ENCODE results near the gene BIK.
"Not testable (repeated sequence)": the region's sequence is repeated elsewhere in the genome, so short reads cannot be mapped to it uniquely, and the experiment has no call there.

BIK gene

DNA sequence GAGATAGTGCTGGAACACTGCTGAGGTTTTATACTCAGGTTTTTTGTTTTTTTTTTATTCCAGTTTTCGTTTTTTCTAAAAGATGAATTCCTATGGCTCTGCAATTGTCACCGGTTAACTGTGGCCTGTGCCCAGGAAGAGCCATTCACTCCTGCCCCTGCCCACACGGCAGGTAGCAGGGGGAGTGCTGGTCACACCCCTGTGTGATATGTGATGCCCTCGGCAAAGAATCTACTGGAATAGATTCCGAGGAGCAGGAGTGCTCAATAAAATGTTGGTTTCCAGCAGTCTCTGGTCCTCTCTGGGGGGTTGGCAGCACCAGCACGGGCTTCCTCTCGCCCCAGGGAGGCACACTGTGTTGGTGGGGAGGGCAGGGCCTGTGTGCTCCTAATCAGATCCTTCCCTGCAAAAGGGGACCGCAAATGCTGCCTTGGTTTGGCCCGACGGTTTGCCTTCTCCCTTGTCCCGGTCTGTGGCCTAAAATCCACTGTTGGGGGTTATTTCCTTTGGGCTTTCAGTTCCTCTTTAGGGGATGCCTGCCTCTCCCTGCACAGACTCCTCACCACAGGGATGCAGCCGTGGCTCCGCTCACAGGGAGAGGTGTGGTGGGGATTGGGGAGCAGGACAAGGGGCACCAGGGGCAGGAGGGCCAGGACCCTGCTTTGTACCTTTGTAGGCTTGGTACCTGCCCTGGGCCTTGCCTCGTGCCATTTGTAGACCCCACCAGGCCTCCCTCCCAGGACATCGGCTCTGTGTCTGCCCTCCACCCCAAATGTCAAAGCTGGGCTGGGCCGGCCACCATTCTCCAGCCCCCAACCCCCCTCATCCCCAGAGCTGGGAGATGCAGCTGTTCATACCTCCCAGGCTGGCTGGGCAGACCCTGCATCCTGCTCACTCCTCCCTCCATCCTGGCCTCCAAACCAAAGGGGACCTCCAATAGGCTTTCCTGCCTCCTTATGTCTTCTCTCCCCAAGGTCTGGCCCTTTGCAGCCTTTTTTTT is 19.2 kb downstream of the BIK start:
- H3K27ac ChIP-seq, result no peak overlapping the region

DNA sequence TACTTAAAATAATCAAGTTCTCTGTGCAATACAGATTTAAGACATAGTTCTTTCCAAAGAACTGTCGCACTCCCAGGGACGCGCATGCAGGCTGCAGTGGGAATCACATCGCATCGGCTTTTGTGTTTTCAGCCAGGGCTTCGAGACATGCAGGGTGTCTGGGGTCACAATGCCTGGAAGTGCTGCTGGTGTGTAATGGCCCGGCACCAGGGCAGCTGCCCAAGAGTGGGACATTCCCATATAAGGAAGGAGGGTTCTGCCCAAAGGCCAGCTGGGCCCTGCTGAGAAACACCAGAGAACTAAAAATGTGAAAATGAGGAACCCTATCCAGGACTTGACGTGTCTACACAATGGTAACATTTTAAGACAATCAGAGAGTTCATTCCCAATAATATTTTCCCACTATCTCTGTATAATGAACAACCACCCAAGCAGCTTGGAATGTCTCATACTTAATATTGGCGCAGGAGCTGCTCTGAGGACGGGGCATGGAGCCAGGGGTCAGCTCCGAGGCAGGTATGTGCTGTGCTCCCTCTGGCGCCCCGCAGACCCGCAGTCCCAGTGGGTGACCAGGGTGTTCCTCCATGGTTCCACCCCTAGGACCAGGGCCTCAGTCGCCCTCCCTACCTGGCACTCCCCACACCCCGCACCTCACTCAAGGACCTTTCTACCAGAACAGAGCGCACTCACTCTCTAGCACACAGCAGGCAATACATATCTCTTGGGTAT is 21.4 kb downstream of the BIK start:
- Histone ChIP-seq H3K27ac (no peak overlapping the region), H3K4me3 (no peak overlapping the region)

More for the DNA sequence above, 19.2 kb downstream of the BIK start:
- H3K4me3 ChIP-seq, result no peak overlapping the region

DNA sequence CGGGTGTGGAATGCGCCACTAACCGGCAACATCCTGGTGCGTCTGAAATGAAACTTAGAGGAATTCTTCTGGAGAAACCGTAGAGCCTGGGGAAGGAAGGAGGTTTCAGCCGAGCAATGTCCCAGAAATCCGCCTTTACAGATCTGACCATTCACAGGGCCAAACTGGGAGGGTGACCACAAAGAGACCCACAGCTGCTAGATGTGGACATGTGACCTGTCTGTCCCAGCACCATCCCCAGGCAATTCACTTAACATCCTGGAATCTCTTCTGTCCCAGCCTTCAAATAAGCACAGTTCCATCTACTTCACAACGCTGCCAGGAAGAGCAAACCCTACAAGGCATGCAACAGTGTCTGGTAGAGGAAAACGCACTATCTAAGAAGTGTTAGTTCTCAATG is 22.9 kb downstream of the BIK start:
- Histone ChIP-seq H3K27ac (no peak overlapping the region), H3K4me3 (no peak overlapping the region)

DNA sequence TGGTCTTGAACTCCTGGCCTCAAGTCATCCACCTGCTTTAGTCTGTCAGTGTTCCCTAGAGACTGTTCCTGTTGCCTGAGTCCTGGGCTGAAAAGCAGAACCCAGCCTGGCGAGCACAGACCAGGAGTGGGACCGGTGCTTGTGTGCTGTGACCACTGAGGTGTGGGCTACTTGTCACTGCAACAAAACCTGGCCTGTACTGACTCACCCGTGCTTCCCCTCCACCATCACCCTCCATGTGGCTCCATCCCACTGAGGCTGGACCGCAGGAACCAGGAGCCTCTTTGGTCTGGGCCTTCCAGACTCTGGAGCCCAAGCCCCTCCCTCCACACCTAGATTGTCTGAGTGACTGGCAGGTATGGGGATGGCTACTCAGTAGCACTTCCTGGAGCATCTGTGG is 24.0 kb downstream of the BIK start:
- Histone ChIP-seq H3K4me3 (no peak overlapping the region), H3K27ac (no peak overlapping the region)

DNA sequence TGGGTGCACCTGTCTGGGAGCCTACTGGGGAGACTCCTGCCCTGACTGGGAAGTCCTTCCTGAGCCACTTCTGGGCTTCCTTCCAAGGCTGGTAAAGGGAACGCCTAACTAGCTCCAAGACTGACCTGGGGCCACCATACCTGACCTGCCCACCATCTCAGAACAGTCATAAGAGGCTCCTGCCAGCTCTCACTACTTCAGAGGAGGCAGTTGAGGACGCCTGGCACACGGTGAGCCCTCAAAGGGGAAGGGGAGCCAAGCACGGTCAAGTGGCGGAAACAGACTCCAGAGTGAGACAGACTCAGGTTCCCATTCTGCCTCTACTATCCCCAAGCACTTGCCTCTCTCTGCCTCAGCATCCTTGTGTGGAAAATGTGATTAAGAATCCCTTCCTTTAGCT is 25.0 kb downstream of the BIK start:
- H3K27ac ChIP-seq, result no peak overlapping the region

DNA sequence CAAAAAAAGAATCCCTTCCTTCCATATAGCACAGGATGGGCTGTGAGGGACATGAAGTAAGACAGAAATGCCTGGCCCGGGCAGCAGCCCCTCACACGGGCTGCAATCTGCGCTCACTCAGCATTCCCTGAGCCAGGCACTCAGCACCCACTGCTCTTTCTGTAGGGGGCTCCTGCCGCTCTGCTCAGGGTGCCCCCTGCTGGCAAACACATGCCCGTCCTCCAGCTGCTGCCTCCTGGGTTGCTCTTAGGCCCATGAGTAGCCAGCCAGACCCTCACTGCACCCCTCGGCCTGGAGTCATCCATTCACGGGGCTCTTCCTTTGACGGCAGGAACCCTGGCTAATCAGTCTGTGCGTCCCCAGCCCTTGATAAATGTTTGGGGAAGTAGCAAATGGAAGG is 25.7 kb downstream of the BIK start:
- Histone ChIP-seq H3K4me3 (no peak overlapping the region), H3K27ac (peak overlapping the region in 6 of 21 experiments; percentile 5 to 28 (median 18))

More for the DNA sequence above, 25.0 kb downstream of the BIK start:
- no peak overlapping the region for H3K4me3 ChIP-seq

DNA sequence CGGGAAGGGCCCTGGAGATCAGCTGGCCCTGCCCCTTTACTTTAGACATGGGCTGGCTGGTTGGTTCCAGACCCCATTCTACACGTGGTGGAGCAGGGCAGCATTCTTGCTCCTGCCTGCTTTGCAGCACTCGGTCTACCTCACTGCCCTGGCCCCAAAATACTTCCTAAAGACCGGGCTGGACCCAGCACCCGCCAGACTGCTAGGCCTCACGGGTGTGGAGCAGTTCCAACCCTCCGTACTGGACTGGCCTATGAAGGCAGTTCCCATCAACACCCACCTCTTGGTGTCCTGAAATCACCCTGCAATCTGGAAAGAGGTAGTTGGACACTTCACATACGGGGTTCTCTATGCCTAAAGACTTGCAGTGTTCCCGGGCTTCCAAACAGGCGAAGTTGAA is 26.3 kb downstream of the BIK start:
- H3K27ac ChIP-seq, result peak overlapping the region in 6 of 21 experiments; percentile 5 to 28 (median 18)
- no peak overlapping the region for H3K4me3 ChIP-seq

DNA sequence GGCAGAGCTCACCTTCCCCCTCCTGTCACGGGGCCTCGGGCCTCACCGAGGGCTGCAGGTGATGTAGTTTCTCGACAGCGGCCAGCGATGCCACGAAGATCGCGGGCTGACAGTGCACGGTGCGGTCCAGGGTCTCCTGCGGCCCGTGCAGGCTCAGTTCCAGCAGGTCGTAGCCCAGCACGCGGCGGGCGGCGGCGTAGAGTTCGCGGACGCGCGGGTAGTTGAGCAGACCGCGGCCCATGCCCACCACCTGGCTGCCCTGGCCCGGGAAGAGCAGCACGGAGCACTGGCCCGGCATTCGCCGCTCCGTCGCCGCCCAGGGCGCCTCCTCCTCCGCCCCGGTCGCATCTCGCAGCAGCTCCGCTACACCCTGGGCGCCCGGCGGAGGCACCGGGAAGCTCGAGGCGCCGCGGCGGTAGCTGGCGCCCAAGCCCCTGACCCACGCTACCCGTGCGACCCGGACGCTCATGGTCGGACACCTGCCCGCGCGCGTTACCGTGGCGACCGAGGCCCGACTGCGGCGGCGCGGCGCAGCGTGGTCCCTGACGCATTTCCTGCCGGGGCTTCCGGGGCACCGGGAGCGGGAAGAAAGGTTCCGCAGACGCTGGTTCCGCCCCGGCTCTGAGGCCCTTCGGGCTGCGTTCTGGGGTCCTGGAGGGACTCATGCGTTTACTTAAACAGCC is 32.5 kb downstream of the BIK start, which contains the start of gene MCAT:
TSS of gene MCAT (minus strand) at position 519 of the 683 bp plus-strand sequence. CDS start at position 469, 50 bp downstream.
- Histone ChIP-seq H3K27ac (peak within 1 kb of the TSS in 20 of 21 experiments; percentile 45 to 94 (median 80)), H3K4me3 (peak within 1 kb of the TSS; percentile 52 to 99 (median 89))

DNA sequence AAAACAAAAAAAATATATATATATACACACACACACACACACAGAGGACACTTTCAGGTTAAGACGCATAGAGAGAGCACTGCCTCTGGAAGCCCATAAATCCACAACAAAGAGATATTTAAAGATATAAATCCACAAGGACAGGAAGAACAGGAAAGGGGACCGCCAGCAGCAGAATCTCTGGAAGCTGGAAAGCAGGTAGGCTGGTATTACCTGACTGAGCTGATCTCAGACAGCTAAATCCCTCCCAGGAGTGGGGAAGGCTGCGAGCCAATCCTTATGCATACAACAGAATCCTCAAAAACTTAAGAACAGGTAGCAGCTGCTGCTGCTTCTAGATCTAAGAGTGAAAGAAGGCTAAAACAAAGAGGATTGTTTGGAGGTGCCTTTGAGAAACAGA is 34.4 kb downstream of the BIK start:
- Histone ChIP-seq H3K27ac (peak overlapping the region in 14 of 21 experiments; percentile 14 to 66 (median 45)), H3K4me3 (no peak overlapping the region)

DNA sequence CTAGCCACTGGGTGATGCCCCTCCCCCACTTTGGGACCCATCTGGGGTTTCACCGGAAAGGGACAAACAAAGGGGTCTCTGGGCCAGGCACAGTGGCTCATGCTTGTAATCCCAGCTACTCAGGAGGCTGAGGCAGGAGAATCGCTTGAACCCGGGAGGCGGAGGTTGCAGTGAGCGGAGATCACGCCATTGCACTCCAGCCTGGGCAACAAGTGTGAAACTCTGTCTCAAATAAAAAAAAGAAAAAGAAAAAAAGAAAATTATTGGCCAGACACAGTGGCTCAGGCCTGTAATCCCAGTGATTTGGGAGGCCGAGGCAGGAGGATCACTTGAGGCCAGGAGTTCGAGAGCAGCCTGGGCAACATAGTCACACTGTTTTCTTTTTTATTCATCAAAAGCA is 34.8 kb downstream of the BIK start:
- H3K27ac ChIP-seq, result peak overlapping the region in 11 of 21 experiments; percentile 14 to 64 (median 37)
- not testable (repeated sequence) for H3K4me3 ChIP-seq

DNA sequence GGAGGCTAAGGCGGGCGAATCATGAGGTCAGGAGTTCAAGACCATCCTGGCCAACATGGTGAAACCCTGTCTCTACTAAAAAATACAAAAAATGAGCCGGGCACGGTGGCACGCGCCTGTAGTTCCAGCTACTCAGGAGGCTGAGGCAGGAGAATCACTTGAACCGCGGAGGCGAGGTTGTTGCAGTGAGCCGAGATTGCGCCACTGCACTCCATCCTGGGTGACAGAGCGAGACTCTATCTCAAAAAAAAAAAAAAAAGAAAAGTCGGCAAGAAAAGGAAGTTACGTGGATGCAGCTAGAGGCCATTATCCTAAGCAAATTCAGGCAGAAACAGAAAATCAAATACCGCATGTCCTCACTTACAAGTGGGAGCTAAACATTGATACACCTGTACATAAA is 35.8 kb downstream of the BIK start:
- not testable (repeated sequence) for H3K27ac ChIP-seq, H3K4me3 ChIP-seq

DNA sequence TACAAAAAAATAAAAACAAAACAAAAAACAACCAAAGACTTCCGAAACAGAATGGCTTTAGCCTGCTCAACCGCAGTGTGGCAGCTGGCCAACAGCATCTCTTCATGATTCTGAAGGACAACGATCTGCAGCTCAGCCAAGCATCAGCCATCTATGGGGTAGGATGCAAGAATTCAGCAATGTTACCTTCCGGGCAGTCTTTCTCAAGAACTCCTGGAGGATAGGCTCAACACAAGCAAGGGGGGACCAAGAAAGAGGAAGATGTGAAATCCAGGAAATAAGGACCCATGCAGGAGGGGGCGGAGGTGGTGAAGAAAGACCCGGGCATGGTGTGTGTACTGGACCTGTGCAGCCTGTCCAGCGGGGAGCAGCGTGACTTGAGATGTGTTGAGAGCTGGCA is 37.3 kb downstream of the BIK start:
- Histone ChIP-seq H3K4me3 (no peak overlapping the region), H3K27ac (peak overlapping the region in 3 of 21 experiments; percentile 23 to 67 (median 26))

DNA sequence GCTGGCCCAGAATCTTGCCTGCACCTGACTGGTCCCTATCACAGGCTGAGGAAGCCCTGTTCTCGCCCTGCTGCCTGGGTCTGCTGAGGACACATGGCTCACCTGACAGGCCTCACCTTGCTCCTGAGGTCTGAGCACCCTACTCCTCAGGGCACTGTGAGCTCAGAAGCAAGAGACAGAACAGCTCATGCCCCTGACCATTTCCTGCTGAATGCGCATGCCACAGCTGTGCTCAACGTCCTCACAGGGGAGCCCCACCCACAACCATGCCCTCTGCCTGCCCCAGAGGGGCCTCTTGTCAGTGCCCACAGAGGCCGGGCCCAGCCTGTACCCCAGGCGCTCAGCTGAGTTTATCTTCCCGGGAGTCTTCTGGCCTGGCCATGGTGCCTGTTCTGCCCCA is 38.0 kb downstream of the BIK start:
- H3K27ac ChIP-seq, result peak overlapping the region in 8 of 21 experiments; percentile 25 to 67 (median 36)
- no peak overlapping the region for H3K4me3 ChIP-seq

DNA sequence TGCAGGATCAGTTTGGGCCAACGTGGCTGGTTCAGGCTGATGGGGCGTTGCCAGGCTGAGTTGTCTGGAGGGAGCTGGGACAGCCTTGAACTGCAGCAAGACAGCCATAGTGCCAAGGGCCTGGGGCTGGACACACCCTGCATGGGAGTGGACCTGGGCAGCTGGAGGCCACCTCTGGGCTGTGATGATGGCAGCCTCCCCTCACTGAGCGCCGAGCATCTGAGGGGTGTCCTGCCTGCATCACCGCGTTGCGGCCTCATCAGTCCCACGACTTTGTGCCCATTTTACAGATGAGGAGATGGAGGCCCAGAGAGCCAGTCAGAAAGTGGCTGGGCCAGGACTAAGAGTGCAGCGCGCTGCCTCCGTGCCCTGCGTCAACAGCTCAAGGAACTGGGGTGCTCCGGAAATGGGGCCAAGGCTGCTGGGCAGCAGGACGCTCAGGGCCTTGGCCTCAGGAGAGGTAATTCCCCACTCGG is 40.2 kb downstream of the BIK start:
- Histone ChIP-seq H3K27ac (peak overlapping the region in 20 of 21 experiments; percentile 75 to 98 (median 94)), H3K4me3 (peak overlapping the region; percentile 64 to 98 (median 94))

DNA sequence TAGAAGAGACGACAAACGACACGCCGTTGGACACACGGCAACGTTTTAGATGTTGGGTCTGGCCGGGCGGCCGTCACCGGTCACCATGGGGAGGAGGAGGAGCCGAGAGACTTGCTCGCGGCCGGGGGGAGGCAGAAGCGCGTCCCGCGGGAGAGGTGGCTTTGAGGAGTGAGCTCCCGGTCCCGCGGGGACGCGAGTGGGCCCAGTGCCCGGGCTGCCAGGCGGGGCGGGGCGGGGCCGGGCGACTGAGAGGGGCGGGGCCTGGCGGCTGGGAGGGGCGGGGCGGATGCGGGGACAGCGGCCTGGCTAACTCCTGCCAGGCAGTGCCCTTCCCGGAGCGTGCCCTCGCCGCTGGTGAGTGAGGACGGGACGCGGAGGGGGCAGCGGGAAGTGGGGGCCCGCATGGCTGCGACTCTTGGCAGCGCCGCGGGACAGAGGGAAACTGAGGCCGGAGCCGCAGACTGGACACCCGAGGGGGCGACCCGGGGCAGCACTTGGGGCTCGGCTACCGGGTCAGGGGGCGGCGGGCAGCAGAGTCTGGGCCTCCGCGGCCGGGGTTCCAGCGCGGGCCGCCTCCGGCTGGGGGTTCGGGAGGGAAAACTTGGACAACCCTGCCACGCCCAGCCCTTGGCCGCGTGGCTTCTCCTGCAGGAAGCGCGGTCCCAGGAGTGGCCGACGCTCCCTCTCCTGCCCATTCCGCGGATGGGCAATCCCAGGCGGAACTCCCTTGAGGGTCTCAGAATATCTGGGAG is 40.9 kb downstream of the BIK start, which contains the start of gene TSPO:
TSS of gene TSPO (plus strand) at position 309 of the 752 bp plus-strand sequence. CDS start 7,680 bp downstream, outside the sequence.
- Histone ChIP-seq H3K27ac (peak within 1 kb of the TSS; percentile 75 to 98 (median 93)), H3K4me3 (peak within 1 kb of the TSS; percentile 64 to 98 (median 94))

DNA sequence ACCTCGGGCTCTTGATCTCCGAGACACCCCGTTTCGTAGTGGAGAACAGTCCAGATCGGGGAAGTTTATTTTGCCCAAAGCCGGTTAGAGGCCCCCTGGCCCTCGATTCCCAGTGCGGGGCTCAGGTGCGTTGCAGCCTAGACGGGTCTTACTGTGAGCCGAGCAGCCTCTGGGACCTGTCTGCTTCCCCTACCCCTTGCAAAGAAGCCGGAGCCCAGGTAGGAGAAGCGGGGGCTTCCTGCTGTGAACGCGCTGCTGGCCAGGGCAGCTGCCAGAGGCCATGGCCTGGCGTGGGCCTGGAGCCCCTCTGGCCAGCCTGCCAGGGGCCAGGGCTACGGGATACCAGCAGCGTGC is 41.4 kb downstream of the BIK start:
- peak overlapping the region; percentile 75 to 98 (median 93) for H3K27ac ChIP-seq
- H3K4me3 ChIP-seq, result peak overlapping the region; percentile 64 to 98 (median 94)

DNA sequence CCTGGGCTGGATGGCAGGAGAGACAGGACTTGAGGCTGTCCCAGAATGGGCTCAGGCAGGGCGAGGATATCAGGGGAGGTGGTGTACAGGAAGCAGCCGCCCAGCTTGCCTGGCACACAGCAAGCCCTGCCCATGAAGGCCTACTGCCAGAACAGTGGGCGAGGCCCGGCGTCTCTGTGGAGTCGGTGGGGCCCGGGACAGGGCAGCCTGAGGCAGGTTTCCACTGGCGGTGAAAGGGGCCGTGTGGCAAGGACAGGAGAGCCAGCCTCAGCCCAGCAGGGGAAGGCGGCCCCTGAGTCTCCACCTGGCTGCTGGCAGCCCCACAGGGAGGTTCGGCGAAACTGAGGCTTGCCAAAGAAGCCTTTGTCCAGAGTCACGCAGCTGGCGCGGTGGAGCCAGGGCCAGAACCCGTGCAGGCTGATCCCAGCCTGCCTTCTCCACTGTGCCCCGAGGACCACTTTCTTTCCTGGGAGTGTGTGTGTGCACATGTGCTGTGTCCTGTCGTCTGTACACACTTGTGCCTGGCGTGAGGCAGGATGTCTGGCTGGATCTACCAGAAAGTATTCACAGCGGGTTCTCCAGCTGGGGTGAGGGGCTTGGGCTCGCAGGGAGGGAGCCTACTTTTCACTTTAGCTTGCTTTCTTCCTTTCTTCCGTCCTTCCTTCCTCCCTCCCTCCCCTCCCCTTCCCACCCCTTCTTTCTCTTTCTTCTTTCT is 42.0 kb downstream of the BIK start:
- Histone ChIP-seq H3K27ac (peak overlapping the region; percentile 75 to 98 (median 93)), H3K4me3 (peak overlapping the region; percentile 64 to 98 (median 94))

DNA sequence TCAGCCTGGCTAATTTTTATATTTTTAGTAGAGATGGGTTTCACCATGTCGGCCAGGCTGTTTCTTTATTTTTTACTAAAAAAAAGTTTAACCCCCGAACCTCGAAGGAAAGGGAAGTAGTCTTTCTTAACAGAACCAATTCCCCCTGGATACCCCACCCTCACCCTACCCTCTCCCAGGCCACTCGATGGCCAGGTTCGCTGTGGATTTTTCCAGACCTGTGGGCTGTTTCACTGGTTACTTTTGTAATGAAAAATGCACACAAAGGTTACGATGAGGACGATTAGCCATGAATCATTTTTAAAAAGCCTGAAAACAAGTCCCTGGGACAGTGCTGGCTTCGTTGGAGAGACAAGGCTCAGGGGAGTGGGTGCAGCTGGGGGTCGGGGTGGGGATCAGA is 43.3 kb downstream of the BIK start:
- Histone ChIP-seq H3K27ac (peak overlapping the region in 6 of 21 experiments; percentile 6 to 50 (median 19)), H3K4me3 (no peak overlapping the region)
